GM19397 (cell line): ENCODE results near the gene KCNT1.
"Not testable (repeated sequence)": the region's sequence is repeated elsewhere in the genome, so short reads cannot be mapped to it uniquely, and the experiment has no call there.

ENCODE experiments used
- ATAC-seq: cut with Tn5 transposase; IDR thresholded peaks from one replicate; pipeline ENCODE4 v1.9.1; 2021; ENCODE audit warnings: mild to moderate bottlenecking, moderate library complexity; ENCODE audit not compliant: unreplicated experiment

The KCNT1 gene

GRCh38 chr9:135701959-135702721 is at the start of gene KCNT1:
Gene KCNT1 (plus strand): TSS chr9:135702185. CDS start chr9:135702259, 74 bp downstream.
- ATAC-seq: no peak

GRCh38 chr9:135655317-135655716 is 46.7 kb upstream of the KCNT1 start:
- ATAC-seq: no peak

DNA sequence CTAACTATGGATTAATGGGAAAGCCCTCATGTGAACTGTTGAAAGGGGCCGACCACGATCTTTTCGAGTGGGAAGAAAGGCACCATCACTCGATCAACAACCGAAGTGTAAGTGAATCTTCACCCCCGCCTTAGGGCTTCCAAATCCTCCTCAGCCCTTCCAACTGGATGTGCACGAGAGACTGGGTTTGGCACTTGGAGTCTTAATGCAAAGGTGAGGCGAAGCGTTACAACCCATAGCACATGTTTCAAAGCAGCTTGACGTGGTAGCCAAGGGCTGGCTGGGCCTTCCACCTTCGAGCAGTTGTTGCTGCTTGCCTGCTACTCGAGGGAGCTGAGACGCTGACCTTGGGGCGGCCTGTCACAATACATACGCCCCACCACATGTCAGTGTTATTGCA is 44.6 kb upstream of the KCNT1 start:
- ATAC-seq: no peak

GRCh38 chr9:135659252-135659651 is 42.7 kb upstream of the KCNT1 start:
- no peak for ATAC-seq

DNA sequence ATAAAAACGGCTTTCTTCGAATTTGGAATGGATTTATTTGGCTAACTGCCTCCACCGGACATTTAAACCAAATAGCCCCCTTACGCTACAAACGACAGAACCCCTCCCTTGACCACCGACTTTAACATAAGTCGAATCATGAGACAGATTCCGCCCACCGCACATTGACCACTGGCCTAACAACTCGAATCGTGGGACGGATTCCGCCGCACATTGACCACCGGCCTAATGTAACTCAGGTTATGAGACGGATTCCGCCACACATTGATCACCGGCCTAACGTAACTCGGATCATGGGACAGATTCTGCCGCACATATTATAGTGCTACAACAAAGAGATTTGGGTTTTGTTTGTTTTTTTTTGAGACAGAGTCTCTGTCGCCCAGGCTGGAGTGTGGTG is 41.6 kb upstream of the KCNT1 start:
- no peak for ATAC-seq

DNA sequence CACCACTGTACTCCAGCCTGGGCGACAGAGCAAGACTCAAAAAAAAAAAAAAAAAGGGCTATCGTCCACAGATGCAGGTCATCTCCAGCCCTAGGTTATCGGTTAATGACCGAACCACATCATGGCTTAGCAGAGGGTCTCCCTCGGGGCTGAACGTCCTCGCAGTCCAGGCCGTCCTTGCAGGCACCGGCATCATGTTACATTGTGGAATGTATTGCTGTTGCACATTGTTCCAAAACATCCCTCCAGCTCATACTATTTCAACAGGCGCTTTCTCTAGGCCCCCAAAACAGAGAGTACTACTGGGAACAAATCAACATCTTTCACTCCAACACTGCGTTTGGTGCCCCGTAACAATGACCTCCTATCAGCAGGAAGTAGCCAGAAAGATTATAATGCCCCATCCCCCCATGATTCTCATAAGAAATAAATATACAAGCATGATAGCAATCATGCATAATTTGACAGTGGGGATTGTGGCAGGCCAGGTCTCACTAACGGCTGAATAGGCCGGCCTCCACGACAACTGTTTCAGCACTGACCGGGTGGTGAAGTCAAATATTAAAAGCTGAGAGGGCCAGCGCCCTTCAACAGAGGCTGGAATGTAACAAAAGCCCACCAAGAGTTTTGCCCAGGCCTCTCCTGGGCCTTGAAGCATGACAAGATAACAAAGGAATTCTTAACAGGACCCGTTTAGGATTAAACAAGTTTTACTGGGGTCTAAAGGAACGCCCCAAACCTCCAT is 40.0 kb upstream of the KCNT1 start:
- ATAC-seq: no peak

- no peak for ATAC-seq
Observed at GRCh38 chr9:135662758-135663450, 39.1 kb upstream of the KCNT1 start, which contains the start of gene LCN9. Gene LCN9 (plus strand): TSS chr9:135663309. CDS start chr9:135663322, 13 bp downstream.

DNA sequence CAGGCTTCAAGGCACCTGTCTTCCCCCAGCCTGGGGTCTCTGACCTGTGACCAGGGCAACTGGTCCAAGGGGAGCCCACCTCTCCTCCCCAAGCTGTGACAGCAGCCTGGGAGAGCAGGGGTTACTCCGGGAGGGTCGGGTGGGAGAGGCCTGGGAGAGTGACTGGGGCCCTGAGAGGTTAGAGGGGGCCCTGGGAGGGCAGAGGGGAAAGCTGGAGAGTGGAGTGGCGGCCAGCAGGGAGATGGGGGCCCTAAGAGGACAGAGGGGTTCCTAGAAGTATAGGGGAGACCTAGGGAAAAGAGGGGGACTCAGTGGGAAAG is 38.6 kb upstream of the KCNT1 start:
- ATAC-seq: no peak

- no peak for ATAC-seq
Observed at GRCh38 chr9:135663857-135664256, 38.1 kb upstream of the KCNT1 start.

- no peak for ATAC-seq
Observed at GRCh38 chr9:135664266-135664665, 37.7 kb upstream of the KCNT1 start.

- no peak for ATAC-seq
Observed at GRCh38 chr9:135664801-135665794, 36.9 kb upstream of the KCNT1 start.

- no peak for ATAC-seq
Observed at GRCh38 chr9:135665795-135666189, 36.2 kb upstream of the KCNT1 start.

- no peak for ATAC-seq
Observed at GRCh38 chr9:135666534-135667462, 35.2 kb upstream of the KCNT1 start.

DNA sequence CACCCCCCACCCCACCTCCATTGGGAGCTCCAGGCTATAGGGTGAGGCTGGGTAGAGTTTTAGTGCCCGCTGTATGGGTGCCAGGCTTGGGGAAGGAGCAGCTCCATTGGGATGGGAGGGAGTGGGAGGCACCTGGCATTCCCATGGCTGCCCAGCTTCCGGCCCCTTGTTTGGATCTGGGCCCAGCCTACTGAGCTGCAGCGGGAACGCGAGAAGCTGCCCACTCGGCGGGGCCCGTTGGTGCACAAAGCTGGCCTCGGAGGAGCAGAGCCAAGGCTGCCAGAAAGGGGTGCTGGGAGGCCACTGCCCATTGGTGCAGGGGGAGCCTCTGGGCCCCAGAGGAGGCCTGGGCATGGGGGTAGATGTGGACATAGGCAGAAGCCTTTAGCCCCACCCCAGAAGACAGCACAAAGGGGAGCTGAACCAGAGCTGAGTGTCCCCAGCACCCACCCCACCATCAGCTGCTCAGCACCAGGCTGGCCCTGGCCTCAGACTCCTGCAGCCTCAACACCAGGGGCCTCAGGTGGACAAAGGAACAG is 34.5 kb upstream of the KCNT1 start:
- no peak for ATAC-seq

- ATAC-seq: not testable (repeated sequence)
Observed at GRCh38 chr9:135669018-135669417, 33.0 kb upstream of the KCNT1 start.

- ATAC-seq: no peak
Observed at GRCh38 chr9:135669616-135670285, 32.2 kb upstream of the KCNT1 start.

DNA sequence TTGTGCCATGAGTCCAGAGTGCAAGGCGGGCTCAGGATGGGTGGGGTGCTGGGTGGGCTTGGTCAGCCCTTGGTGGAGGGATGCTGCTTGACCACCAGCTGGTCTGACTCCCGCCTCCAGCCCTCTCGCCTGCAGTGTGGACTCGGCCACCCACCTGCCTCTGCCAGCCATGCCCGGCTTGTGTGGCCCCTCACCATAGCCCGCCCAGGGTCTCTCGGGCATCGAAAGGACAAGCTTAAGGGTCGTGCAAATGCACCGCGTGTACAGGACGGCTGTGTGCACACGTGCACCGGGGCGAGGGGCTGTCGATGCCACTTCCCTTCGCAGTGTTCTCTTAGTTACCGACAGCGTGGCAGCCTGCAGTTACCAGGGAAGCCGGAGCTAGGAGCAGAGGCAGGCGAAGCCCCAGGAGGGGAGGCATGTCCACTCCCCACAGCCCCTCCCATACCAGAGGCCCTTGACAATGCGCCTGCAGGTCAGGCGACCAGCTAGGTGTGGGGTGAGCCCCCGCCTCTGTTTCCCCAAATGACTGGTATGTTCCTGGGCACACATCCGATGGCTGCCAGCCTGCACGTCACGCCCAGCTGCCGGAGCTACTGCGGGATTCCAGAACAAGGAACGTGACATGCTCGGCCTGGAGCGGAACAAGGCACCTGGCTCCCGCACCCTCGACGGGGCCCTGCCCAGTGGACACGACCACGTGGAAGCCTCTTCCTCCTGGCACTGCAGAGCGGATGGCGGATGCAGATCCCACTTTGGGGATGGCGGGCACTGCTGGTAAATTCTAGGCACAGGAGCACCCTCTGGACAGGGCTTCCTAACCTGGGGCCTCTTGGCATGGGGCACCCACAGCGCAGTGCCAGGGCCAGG is 31.0 kb upstream of the KCNT1 start:
- ATAC-seq: no peak

GRCh38 chr9:135671591-135672041 is 30.4 kb upstream of the KCNT1 start:
- no peak for ATAC-seq
